ENCODE measurements around the gene SERPINB12. TPM values are rescaled to one million over a fixed set of nuclear protein-coding genes. Genes with fewer than 3 reads are reported as not detected.

SERPINB12 gene
- total RNA-seq, 1 donor from 2014 or later = not detected

GRCh38 chr18:63544017-63544416 is 1.8 kb downstream of the SERPINB12 start:
- intact Hi-C loops (cut with DNase I) = no loop called here
- DNase-seq (ENCODE audit: low spot score) = no peak
- ATAC-seq = no peak

- ATAC-seq = no peak
- DNase-seq (ENCODE audit: low spot score) = no peak
- intact Hi-C loops (cut with DNase I) = no loop called here
Measured at GRCh38 chr18:63545000-63545399, 2.8 kb downstream of the SERPINB12 start.

GRCh38 chr18:63550068-63550467 is 7.9 kb downstream of the SERPINB12 start:
- no peak for ATAC-seq
- intact Hi-C loops (cut with DNase I) = no loop called here
- no peak for DNase-seq (ENCODE audit: low spot score)

GRCh38 chr18:63551769-63552168 is 9.6 kb downstream of the SERPINB12 start:
- intact Hi-C loops (cut with DNase I) = no loop called here
- ATAC-seq = no peak

GRCh38 chr18:63552581-63552980 is 10.4 kb downstream of the SERPINB12 start:
- no peak for ATAC-seq
- intact Hi-C loops (cut with DNase I) = no loop called here
- DNase-seq (ENCODE audit: low spot score) = no peak

More at GRCh38 chr18:63551769-63552168, 9.6 kb downstream of the SERPINB12 start:
- DNase-seq (ENCODE audit: low spot score) = no peak

GRCh38 chr18:63553081-63553480 is 10.9 kb downstream of the SERPINB12 start:
- DNase-seq (ENCODE audit: low spot score) (no peak), ATAC-seq (peak; percentile 88)
- intact Hi-C loops (cut with DNase I) = no loop called here

GRCh38 chr18:63559567-63560491 is 17.7 kb downstream of the SERPINB12 start:
- ATAC-seq (no peak), DNase-seq (ENCODE audit: low spot score) (no peak)
- intact Hi-C loops (cut with DNase I) = no loop called here

- intact Hi-C loops (cut with DNase I) = no loop called here
- no peak for DNase-seq (ENCODE audit: low spot score)
- no peak for ATAC-seq
Measured at GRCh38 chr18:63562284-63562683, 20.1 kb downstream of the SERPINB12 start.

GRCh38 chr18:63564021-63564420 is 21.9 kb downstream of the SERPINB12 start:
- intact Hi-C loops (cut with DNase I) = no loop called here
- ATAC-seq = no peak
- no peak for DNase-seq (ENCODE audit: low spot score)

- intact Hi-C loops (cut with DNase I) = no loop called here
- ATAC-seq (no peak), DNase-seq (ENCODE audit: low spot score) (no peak)
Measured at GRCh38 chr18:63564561-63564960, 22.4 kb downstream of the SERPINB12 start.

GRCh38 chr18:63567276-63567675 is 25.1 kb downstream of the SERPINB12 start:
- no peak for DNase-seq (ENCODE audit: low spot score)
- no peak for ATAC-seq
- intact Hi-C loops (cut with DNase I) = no loop called here

- DNase-seq (ENCODE audit: low spot score) (no peak), ATAC-seq (no peak)
- intact Hi-C loops (cut with DNase I) = no loop called here
Measured at GRCh38 chr18:63567825-63568224, 25.7 kb downstream of the SERPINB12 start.

- intact Hi-C loops (cut with DNase I) = no loop called here
- ATAC-seq = peak; percentile 26
- DNase-seq (ENCODE audit: low spot score) = no peak
Measured at GRCh38 chr18:63570721-63571120, 28.6 kb downstream of the SERPINB12 start.

GRCh38 chr18:63575681-63576080 is 33.5 kb downstream of the SERPINB12 start:
- DNase-seq (ENCODE audit: low spot score) (no peak), ATAC-seq (no peak)
- intact Hi-C loops (cut with DNase I) = no loop called here

GRCh38 chr18:63578357-63578958 is 36.3 kb downstream of the SERPINB12 start:
- ATAC-seq = no peak
- intact Hi-C loops (cut with DNase I) = no loop called here

GRCh38 chr18:63579616-63580015 is 37.4 kb downstream of the SERPINB12 start:
- no peak for ATAC-seq
- intact Hi-C loops (cut with DNase I) = no loop called here
- no peak for DNase-seq (ENCODE audit: low spot score)

More at GRCh38 chr18:63578357-63578958, 36.3 kb downstream of the SERPINB12 start:
- no peak for DNase-seq (ENCODE audit: low spot score)

- ATAC-seq = no peak
- DNase-seq (ENCODE audit: low spot score) = no peak
- intact Hi-C loops (cut with DNase I) = no loop called here
Measured at GRCh38 chr18:63585988-63586387, 43.8 kb downstream of the SERPINB12 start.

GRCh38 chr18:63586431-63586830 is 44.3 kb downstream of the SERPINB12 start:
- DNase-seq (ENCODE audit: low spot score) (no peak), ATAC-seq (no peak)
- intact Hi-C loops (cut with DNase I) = no loop called here

- no peak for ATAC-seq
- DNase-seq (ENCODE audit: low spot score) = no peak
- intact Hi-C loops (cut with DNase I) = no loop called here
Measured at GRCh38 chr18:63586966-63587365, 44.8 kb downstream of the SERPINB12 start, which contains the start of gene SERPINB13. Gene SERPINB13 (plus strand): TSS chr18:63587343. CDS start chr18:63588668, 1,325 bp downstream.

- no peak for DNase-seq (ENCODE audit: low spot score)
- no peak for ATAC-seq
- intact Hi-C loops (cut with DNase I) = no loop called here
Measured at GRCh38 chr18:63588909-63589308, 46.7 kb downstream of the SERPINB12 start.
